Fibroblast of mammary gland (primary cell): Measurements from ENCODE around the gene NECAB2.

Experiments used
- DNase-seq: peaks from one replicate; pipeline ENCODE4 v3.0.0-alpha.2; 2010; ENCODE audit warnings: low read depth
- H3K4me3 ChIP-seq: 2 replicates; pipeline ENCODE4 v1.5.1; 2011; ENCODE audit warnings: low read depth, mild to moderate bottlenecking, low read length, moderate library complexity; ENCODE audit not compliant: control insufficient read depth
- TF ChIP-seq, protein P1 (sequence below): conservative IDR thresholded peaks from 2 replicates; pipeline ENCODE4 v1.5.1; 2011; ENCODE audit warnings: low read depth, low read length, inconsistent platforms; ENCODE audit not compliant: control insufficient read depth, insufficient read depth

The NECAB2 gene

DNA sequence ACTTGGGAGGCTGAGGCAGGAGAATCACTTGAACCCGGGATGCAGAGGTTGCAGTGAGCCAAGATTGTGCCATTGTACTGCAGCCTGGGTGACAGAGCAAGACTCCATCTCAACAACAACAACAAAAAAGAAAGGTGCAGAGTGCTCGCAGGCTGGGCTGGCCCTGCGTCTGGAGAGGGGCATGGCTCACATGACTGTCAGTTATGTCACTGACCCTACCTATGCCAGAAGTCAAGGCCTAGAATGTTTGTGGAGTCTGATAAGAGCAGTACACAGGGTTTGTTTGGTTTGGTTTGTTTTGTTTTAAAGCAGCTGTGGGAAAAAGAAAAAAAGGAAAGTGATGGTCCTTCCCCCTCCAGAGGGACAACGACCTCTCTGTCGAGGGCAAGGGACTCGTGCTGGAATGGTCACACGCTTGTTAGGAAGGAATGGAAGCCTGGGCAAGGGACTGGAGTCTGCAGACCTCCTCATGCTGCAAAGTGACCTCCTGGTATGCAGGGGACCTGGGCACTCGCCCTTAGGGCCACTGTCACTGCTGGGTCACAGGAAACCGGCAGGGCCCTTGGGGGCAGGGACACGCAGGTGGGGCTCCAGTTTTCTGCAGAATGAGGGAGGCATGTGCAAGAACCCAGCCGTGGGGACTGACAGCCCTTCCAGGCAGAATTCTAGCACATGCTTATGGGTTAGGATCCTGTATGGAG is 25.1 kb upstream of the NECAB2 start:
- no peak for DNase-seq
- TF ChIP-seq, protein P1, sequence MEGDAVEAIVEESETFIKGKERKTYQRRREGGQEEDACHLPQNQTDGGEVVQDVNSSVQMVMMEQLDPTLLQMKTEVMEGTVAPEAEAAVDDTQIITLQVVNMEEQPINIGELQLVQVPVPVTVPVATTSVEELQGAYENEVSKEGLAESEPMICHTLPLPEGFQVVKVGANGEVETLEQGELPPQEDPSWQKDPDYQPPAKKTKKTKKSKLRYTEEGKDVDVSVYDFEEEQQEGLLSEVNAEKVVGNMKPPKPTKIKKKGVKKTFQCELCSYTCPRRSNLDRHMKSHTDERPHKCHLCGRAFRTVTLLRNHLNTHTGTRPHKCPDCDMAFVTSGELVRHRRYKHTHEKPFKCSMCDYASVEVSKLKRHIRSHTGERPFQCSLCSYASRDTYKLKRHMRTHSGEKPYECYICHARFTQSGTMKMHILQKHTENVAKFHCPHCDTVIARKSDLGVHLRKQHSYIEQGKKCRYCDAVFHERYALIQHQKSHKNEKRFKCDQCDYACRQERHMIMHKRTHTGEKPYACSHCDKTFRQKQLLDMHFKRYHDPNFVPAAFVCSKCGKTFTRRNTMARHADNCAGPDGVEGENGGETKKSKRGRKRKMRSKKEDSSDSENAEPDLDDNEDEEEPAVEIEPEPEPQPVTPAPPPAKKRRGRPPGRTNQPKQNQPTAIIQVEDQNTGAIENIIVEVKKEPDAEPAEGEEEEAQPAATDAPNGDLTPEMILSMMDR, result no peak
- H3K4me3 ChIP-seq, result no peak overlapping the region

GRCh38 chr16:83943516-83944050 is 24.5 kb upstream of the NECAB2 start:
- H3K4me3 ChIP-seq, result no peak overlapping the region
- TF ChIP-seq, protein P1, result no peak
- DNase-seq, result no peak

DNA sequence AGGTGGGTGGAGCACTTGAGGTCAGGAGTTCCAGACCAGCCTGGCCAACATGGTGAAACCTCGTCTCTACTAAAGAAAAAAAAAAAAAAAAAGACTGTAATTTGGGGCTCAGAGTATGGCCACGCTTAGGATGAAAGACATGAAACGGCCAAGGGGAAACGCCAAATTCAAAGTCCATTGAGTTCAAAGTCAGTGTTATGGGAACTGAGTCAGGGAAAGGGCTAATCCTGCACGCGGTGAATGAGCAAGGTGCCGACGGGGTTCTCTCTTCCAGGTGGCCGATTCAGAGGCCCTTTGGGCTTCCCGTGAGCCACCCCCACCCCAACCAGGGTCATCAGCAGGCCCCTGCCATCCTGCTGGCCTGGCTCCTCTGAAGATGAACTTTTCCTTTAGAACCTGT is 22.5 kb upstream of the NECAB2 start:
- TF ChIP-seq, protein P1, result no peak
- no peak for DNase-seq
- H3K4me3 ChIP-seq, result no peak overlapping the region

DNA sequence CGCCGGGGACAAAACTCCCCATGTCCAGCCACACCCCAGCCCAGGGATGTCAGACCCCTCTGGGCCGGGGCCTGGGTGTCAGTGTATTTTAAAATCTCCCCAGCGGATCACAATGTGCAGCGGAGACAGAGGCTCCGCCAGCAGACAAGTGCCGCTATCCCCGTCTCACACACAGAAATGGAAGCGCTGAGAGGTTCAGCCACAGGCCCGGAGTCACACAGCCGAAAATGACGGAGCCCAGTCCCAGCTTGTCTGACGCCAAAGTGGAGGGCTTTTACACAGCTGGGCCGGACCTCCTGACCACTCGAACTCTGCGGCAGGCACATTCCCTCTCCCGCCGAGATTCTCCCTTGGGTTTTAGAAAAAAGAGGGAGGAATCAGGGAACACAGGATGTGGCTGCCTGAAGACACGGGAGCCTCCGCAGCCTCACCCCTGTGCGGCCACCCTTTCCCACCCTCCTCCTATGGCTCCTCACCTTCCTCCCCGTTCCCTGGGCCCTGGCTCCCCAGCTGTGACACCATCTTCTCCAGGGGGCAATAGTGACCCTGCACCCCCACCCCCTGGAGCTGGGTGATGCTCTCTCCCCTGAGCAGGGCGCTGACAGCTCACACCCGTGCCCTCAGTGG is 21.8 kb upstream of the NECAB2 start:
- DNase-seq, result no peak
- no peak overlapping the region for H3K4me3 ChIP-seq
- TF ChIP-seq, protein P1, result no peak

- H3K4me3 ChIP-seq, result no peak overlapping the region
- TF ChIP-seq, protein P1, result no peak
- DNase-seq, result no peak
Observed at GRCh38 chr16:83946781-83947566, 21.1 kb upstream of the NECAB2 start.

- DNase-seq, result no peak
- no peak overlapping the region for H3K4me3 ChIP-seq
- TF ChIP-seq, protein P1, result no peak
Observed at GRCh38 chr16:83947642-83948234, 20.3 kb upstream of the NECAB2 start.
